ENCODE data around the gene IGIP.
"Not testable (repeated sequence)": the region's sequence is repeated elsewhere in the genome, so short reads cannot be mapped to it uniquely, and the experiment has no call there.

IGIP gene

GRCh38 chr5:140141241-140141640 is 15.5 kb downstream of the IGIP start:
- DNase-seq (ENCODE audit: low spot score) = no peak

GRCh38 chr5:140142246-140142645 is 16.5 kb downstream of the IGIP start:
- DNase-seq (ENCODE audit: low spot score) = no peak

GRCh38 chr5:140142856-140143255 is 17.1 kb downstream of the IGIP start:
- peak; percentile 19 for DNase-seq (ENCODE audit: low spot score)

GRCh38 chr5:140143521-140144258 is 18.0 kb downstream of the IGIP start:
- DNase-seq (ENCODE audit: low spot score) = no peak

GRCh38 chr5:140145256-140145655 is 19.5 kb downstream of the IGIP start:
- no peak for DNase-seq (ENCODE audit: low spot score)

GRCh38 chr5:140145818-140146522 is 20.2 kb downstream of the IGIP start:
- DNase-seq (ENCODE audit: low spot score) = peak; percentile 80

GRCh38 chr5:140146523-140146842 is 20.7 kb downstream of the IGIP start:
- DNase-seq (ENCODE audit: low spot score) = no peak

GRCh38 chr5:140147460-140147859 is 21.7 kb downstream of the IGIP start:
- DNase-seq (ENCODE audit: low spot score) = no peak

- peak; percentile 32 for DNase-seq (ENCODE audit: low spot score)
Measured at GRCh38 chr5:140148508-140148907, 22.8 kb downstream of the IGIP start.

GRCh38 chr5:140150201-140150600 is 24.5 kb downstream of the IGIP start:
- no peak for DNase-seq (ENCODE audit: low spot score)

- DNase-seq (ENCODE audit: low spot score) = no peak
Measured at GRCh38 chr5:140151144-140152021, 25.6 kb downstream of the IGIP start.

GRCh38 chr5:140152022-140152999 is 26.6 kb downstream of the IGIP start:
- no peak for DNase-seq (ENCODE audit: low spot score)

GRCh38 chr5:140153255-140153654 is 27.5 kb downstream of the IGIP start:
- no peak for DNase-seq (ENCODE audit: low spot score)

GRCh38 chr5:140153905-140154304 is 28.2 kb downstream of the IGIP start:
- DNase-seq (ENCODE audit: low spot score) = no peak

- DNase-seq (ENCODE audit: low spot score) = not testable (repeated sequence)
Measured at GRCh38 chr5:140154710-140155381, 29.1 kb downstream of the IGIP start.

GRCh38 chr5:140157032-140157781 is 31.5 kb downstream of the IGIP start:
- peak; percentile 86 for DNase-seq (ENCODE audit: low spot score)

- DNase-seq (ENCODE audit: low spot score) = no peak
Measured at GRCh38 chr5:140159014-140159927, 33.5 kb downstream of the IGIP start.

GRCh38 chr5:140162275-140162674 is 36.5 kb downstream of the IGIP start:
- DNase-seq (ENCODE audit: low spot score) = no peak

- DNase-seq (ENCODE audit: low spot score) = no peak
Measured at GRCh38 chr5:140162781-140163180, 37.0 kb downstream of the IGIP start.

All from kidney tubule cell (primary cell).